Activated CD8-positive, alpha-beta memory T cell treated with anti-CD3 and anti-CD28 coated beads for 48 hours (primary cell): Measurements from ENCODE around the gene CWC25.
"Not testable (repeated sequence)": the region's sequence is repeated elsewhere in the genome, so short reads cannot be mapped to it uniquely, and the experiment has no call there.

Source experiments
- DNase-seq, 3 experiments: peaks; one replicate each; pipeline ENCODE4 v3.0.0-alpha.2; 2020; ENCODE audit warnings: low read depth in 2 of 3, low spot score in 2 of 3

CWC25 gene

GRCh38 chr17:38824899-38825761 lies at the start of gene CWC25:
TSS of gene CWC25 (minus strand) at chr17:38825321. CDS start at chr17:38825183, 138 bp downstream.
- peak; percentile 92 to 100 (median 100) for DNase-seq

GRCh38 chr17:38873640-38874380 lies 48.7 kb upstream of the CWC25 start:
- DNase-seq: no peak

- no peak for DNase-seq
Observed at GRCh38 chr17:38872671-38873385, 47.7 kb upstream of the CWC25 start.

GRCh38 chr17:38872027-38872511 lies 46.9 kb upstream of the CWC25 start:
- no peak for DNase-seq

- DNase-seq: peak in 2 of 3 experiments; percentile 52 to 56
Observed at GRCh38 chr17:38871247-38872015, 46.3 kb upstream of the CWC25 start.

GRCh38 chr17:38870259-38871165 lies 45.4 kb upstream of the CWC25 start:
- peak in 2 of 3 experiments; percentile 45 to 64 for DNase-seq

- peak; percentile 69 to 90 (median 79) for DNase-seq
Observed at GRCh38 chr17:38869526-38870258, 44.6 kb upstream of the CWC25 start, which contains the start of gene LASP1. TSS of gene LASP1 (plus strand) at chr17:38870058. CDS start at chr17:38870190, 132 bp downstream.

- peak; percentile 86 to 99 (median 99) for DNase-seq
Observed at GRCh38 chr17:38868817-38869525, 43.9 kb upstream of the CWC25 start.

- DNase-seq: no peak
Observed at GRCh38 chr17:38867968-38868816, 43.1 kb upstream of the CWC25 start.

- peak in 1 of 3 experiments; percentile 66 for DNase-seq
Observed at GRCh38 chr17:38867179-38867967, 42.3 kb upstream of the CWC25 start.

- no peak for DNase-seq
Observed at GRCh38 chr17:38864636-38865398, 39.7 kb upstream of the CWC25 start.

GRCh38 chr17:38861399-38861843 lies 36.3 kb upstream of the CWC25 start:
- no peak for DNase-seq

GRCh38 chr17:38857271-38857670 lies 32.1 kb upstream of the CWC25 start:
- no peak for DNase-seq

- DNase-seq: not testable (repeated sequence)
Observed at GRCh38 chr17:38855101-38855714, 30.1 kb upstream of the CWC25 start.
